Ovary (tissue), 10 donors: ENCODE results near the gene ALOX12. TPM values are rescaled to one million over a fixed set of nuclear protein-coding genes. Genes with fewer than 3 reads are reported as not detected.
"Not testable (repeated sequence)": the region's sequence is repeated elsewhere in the genome, so short reads cannot be mapped to it uniquely, and the experiment has no call there.

Experiments
- DNase-seq, 5 donors: peaks; one replicate each; pipeline ENCODE4 v3.0.0-alpha.2; 2019 to 2020
- H3K27ac ChIP-seq, 2 donors: fragments of 200-600 bp; one replicate each; pipeline versions ENCODE4 v1.5.1 to v1.8.0; 2019 to 2022
- H3K27me3 ChIP-seq: fragments of 200-600 bp; one replicate; pipeline ENCODE4 v1.8.0; 2022
- H3K36me3 ChIP-seq: fragments of 200-600 bp; sonication (generic); one replicate; pipeline ENCODE4 v1.5.1; 2019
- H3K4me1 ChIP-seq: one replicate; pipeline ENCODE4 v1.8.1; 2013; ENCODE audit warnings: mild to moderate bottlenecking, moderate library complexity; ENCODE audit not compliant: insufficient read depth
- H3K4me3 ChIP-seq: fragments of 200-600 bp; sonication (generic); one replicate; pipeline ENCODE4 v1.5.1; 2017
- H3K9me3 ChIP-seq, 2 donors: fragments of 200-600 bp in 1 of 2; sonication (generic) in 1 of 2; one replicate each; pipeline versions ENCODE4 v1.5.1 to v1.8.1; 2013 to 2019; ENCODE audit warnings: mild to moderate bottlenecking in 1 of 2, moderate library complexity in 1 of 2
- CTCF ChIP-seq, 3 donors: fragments of 450-650 bp in 2 of 3; fragments of 200-600 bp in 1 of 3; IDR thresholded peaks; one replicate each; pipeline versions ENCODE4 v1.5.1 to v1.8.0; 2016 to 2022; ENCODE audit warnings: antibody characterized with exemption in 3 of 3, mild to moderate bottlenecking in 1 of 3
- EP300 ChIP-seq: sonication (generic); formaldehyde crosslinking; IDR thresholded peaks from one replicate; pipeline ENCODE4 v1.6.1; 2017; ENCODE audit warnings: antibody characterized with exemption
- POLR2A ChIP-seq: fragments of 450-650 bp; IDR thresholded peaks from one replicate; pipeline ENCODE4 v1.6.1; 2017; ENCODE audit warnings: antibody characterized with exemption, mild to moderate bottlenecking, moderate library complexity
- WGBS, 3 donors: extraction: QIAGEN DNeasy Blood & Tissue Kit in 1 of 3; methylation state at CpG; one replicate each; pipeline versions ENCODE4 v1.1.5 to v1.1.7; 2013 to 2017; 5-methylcytosine and 5-hydroxymethylcytosine counted together
- intact Hi-C, 4 donors: fragments of 100-400 bp; cut with DNase I; formaldehyde crosslinking; loops; one replicate each; pipeline versions ENCODE4 v1.11.0 to v1.15.1; 2022 to 2023
- long read RNA-seq, 3 donors: library from polyadenylated mRNA in 2 of 3; unstranded in 2 of 3; transcript quantifications; one replicate each; pipeline ENCODE4 v2.0.0 and lab custom pipeline, GENCODE V29; 2021 to 2026
- polyA plus RNA-seq, 2 donors: library from polyadenylated mRNA; stranded (reverse); fragments of 200-250 nt in 1 of 2; fragments of 350-450 nt in 1 of 2; fragmentation: Illumina TruSeq in 1 of 2; extraction: RNeasy Lipid Tissue Mini Kit (QIAGEN cat#74804) in 1 of 2; gene quantifications; one replicate each; pipeline ENCODE4 v1.2.3, GENCODE V29; 2013 to 2014
- total RNA-seq, 7 donors: library from RNA; depleted of rRNA in 2 of 7; stranded (reverse); fragments of >200 nt in 2 of 7; fragmentation: NEBNext Ultra II Directional in 3 of 7; extraction: Animal tissue kit (Norgen Biotek cat#: 25700) in 3 of 7; gene quantifications; one replicate each; pipeline versions ENCODE4 v1.1.0 to v1.2.4, GENCODE V29; 2016 to 2023
- donor health status: DM: no; HTN: no; CAD: no; lungs with moderate emphysema.
- donor health status: DM: no; HTN: no; CAD: no.
- donor health status: Bipolar disorder and iron deficiency.
- donor health status: DM: yes; HTN: yes; CAD: no.
- donor health status: DM: no; HTN: no; CAD: no.
- donor health status: DM: yes; HTN: yes; CAD: no.

Gene ALOX12
- under 1 TPM in 3 of 7 donors, not detected in 4; 0.51 to 0.74 (median 0.62) TPM for total RNA-seq
- under 1 TPM in 1 of 2 donors, not detected in 1; 0.05 TPM for polyA plus RNA-seq
- long read RNA-seq, donor 1, partial matches to known transcripts, result 0 of 6 reads
- long read RNA-seq, donor 1, other reads (novel, unspliced or antisense), result 6 of 6 reads
- long read RNA-seq, donor 2, result 0 reads
- long read RNA-seq, donor 3, partial matches to known transcripts, result 0 of 2 reads
- long read RNA-seq, donor 3, other reads (novel, unspliced or antisense), result 2 of 2 reads

GRCh38 chr17:6995500-6996255 is at the start of gene ALOX12:
TSS of gene ALOX12 (plus strand) at chr17:6996049. CDS start at chr17:6996118, 69 bp downstream.
- Histone ChIP-seq H3K4me1 (peaks cover 3% of the 10 kb centered on the region), H3K27ac (no peak within 1 kb of the TSS), H3K27me3 (no peaks in the 10 kb centered on the region), H3K36me3 (no peaks in the 10 kb centered on the region), H3K9me3 (no peaks in the 10 kb centered on the region), H3K4me3 (peak within 1 kb of the TSS; percentile 7)
- 10 to 24% (median 17%) methylated on average over 62 to 64 of the region's 64 CpGs for WGBS, 3 donors
- intact Hi-C loops, result loop anchor here in 1 of 4 donors (10.0 kb wide), 1 partner anchor 331 kb away; no protein-coding TSS in a partner anchor
- no peak for TF ChIP-seq POLR2A
- TF ChIP-seq CTCF (IDR thresholded peaks at IDR 0.05), result no peak
- no peak for TF ChIP-seq EP300
- DNase-seq, result peak in 3 of 5 donors; percentile 35 to 61 (median 45)

GRCh38 chr17:6947745-6948144 is 48.1 kb upstream of the ALOX12 start:
- no peak overlapping the region for H3K27ac ChIP-seq
- no peak for DNase-seq

GRCh38 chr17:6948562-6948961 is 47.3 kb upstream of the ALOX12 start:
- Histone ChIP-seq H3K9me3 (no peaks in the 10 kb centered on the region), H3K36me3 (no peaks in the 10 kb centered on the region), H3K4me3 (no peak overlapping the region), H3K27me3 (no peaks in the 10 kb centered on the region), H3K4me1 (no peaks in the 10 kb centered on the region), H3K27ac (no peak overlapping the region)
- WGBS, 3 donors, result 55 to 68% (median 65%) methylated on average over 5 of the region's 5 CpGs
- TF ChIP-seq EP300 (no peak), CTCF (IDR thresholded peaks at IDR 0.05) (no peak), POLR2A (no peak)
- intact Hi-C loops, result no loop called here
- DNase-seq, result no peak

More at GRCh38 chr17:6947745-6948144, 48.1 kb upstream of the ALOX12 start:
- no peak overlapping the region for H3K4me3 ChIP-seq
- H3K27me3 ChIP-seq, result no peaks in the 10 kb centered on the region
- intact Hi-C loops, result no loop called here
- TF ChIP-seq POLR2A (no peak), CTCF (IDR thresholded peaks at IDR 0.05) (no peak)
- no peaks in the 10 kb centered on the region for H3K9me3 ChIP-seq
- no peaks in the 10 kb centered on the region for H3K4me1 ChIP-seq
- no peaks in the 10 kb centered on the region for H3K36me3 ChIP-seq
- WGBS, 3 donors, result 81 to 87% (median 82%) methylated on average over 2 of the region's 2 CpGs

- intact Hi-C loops, result no loop called here
- H3K27ac ChIP-seq, result no peak overlapping the region
- H3K4me3 ChIP-seq, result no peak overlapping the region
- DNase-seq, result no peak
- WGBS, 3 donors, result 85 to 90% (median 88%) methylated on average over 3 of the region's 3 CpGs
- no peaks in the 10 kb centered on the region for H3K27me3 ChIP-seq
- H3K9me3 ChIP-seq, result no peaks in the 10 kb centered on the region
- no peaks in the 10 kb centered on the region for H3K36me3 ChIP-seq
- H3K4me1 ChIP-seq, result no peaks in the 10 kb centered on the region
- no peak for TF ChIP-seq EP300
- no peak for TF ChIP-seq CTCF (IDR thresholded peaks at IDR 0.05)
- TF ChIP-seq POLR2A, result no peak
Measured at GRCh38 chr17:6948976-6949375, 46.9 kb upstream of the ALOX12 start.

GRCh38 chr17:6950938-6951337 is 44.9 kb upstream of the ALOX12 start:
- H3K4me1 ChIP-seq, intact Hi-C loops, H3K9me3 ChIP-seq, DNase-seq, H3K36me3 ChIP-seq, H3K4me3 ChIP-seq, H3K27ac ChIP-seq, H3K27me3 ChIP-seq: not testable (repeated sequence)
- 89 to 97% (median 96%) methylated on average over 2 of the region's 2 CpGs for WGBS, 3 donors
